Type B pancreatic cell (in vitro differentiated cells): ENCODE measurements around the gene CCDC51. TPM values are rescaled to one million over a fixed set of nuclear protein-coding genes. Genes with fewer than 3 reads are reported as not detected.

ENCODE experiments used
- DNase-seq: peaks from one replicate; pipeline ENCODE4 v3.0.0; 2021; ENCODE audit warnings: mixed read lengths; ENCODE audit not compliant: unreplicated experiment; ENCODE audit errors: extremely low spot score
- H3K27ac Mint-ChIP-seq: 2 replicates; pipeline ENCODE4 v1.8.0; 2021; ENCODE audit warnings: mild to moderate bottlenecking, mixed read lengths
- H3K27me3 Mint-ChIP-seq: 2 replicates; pipeline ENCODE4 v1.8.0; 2021; ENCODE audit warnings: mixed read lengths
- H3K36me3 Mint-ChIP-seq: 2 replicates; pipeline ENCODE4 v1.8.0; 2021; ENCODE audit warnings: mixed read lengths
- H3K4me1 Mint-ChIP-seq: one replicate; pipeline ENCODE4 v1.8.0; 2021; ENCODE audit warnings: mixed read lengths; ENCODE audit not compliant: unreplicated experiment
- H3K4me3 Mint-ChIP-seq: 2 replicates; pipeline ENCODE4 v1.8.0; 2021; ENCODE audit warnings: mild to moderate bottlenecking, mixed read lengths
- H3K9me3 Mint-ChIP-seq: 2 replicates; pipeline ENCODE4 v1.8.0; 2021; ENCODE audit warnings: mixed read lengths
- total RNA-seq: library from RNA; stranded (reverse); gene quantifications from 2 replicates; pipeline ENCODE4 v1.2.1, GENCODE V29; 2021; ENCODE audit warnings: low replicate concordance
- TF ChIP-seq, protein P1 (sequence below): fragments of 200-600 bp; sonication (generic); conservative IDR thresholded peaks from 2 replicates; pipeline ENCODE4 v1.5.0; 2021; ENCODE audit warnings: antibody characterized with exemption, mild to moderate bottlenecking

The CCDC51 gene
- total RNA-seq, 1 donor from 2014 or later, result 15.0 TPM

DNA sequence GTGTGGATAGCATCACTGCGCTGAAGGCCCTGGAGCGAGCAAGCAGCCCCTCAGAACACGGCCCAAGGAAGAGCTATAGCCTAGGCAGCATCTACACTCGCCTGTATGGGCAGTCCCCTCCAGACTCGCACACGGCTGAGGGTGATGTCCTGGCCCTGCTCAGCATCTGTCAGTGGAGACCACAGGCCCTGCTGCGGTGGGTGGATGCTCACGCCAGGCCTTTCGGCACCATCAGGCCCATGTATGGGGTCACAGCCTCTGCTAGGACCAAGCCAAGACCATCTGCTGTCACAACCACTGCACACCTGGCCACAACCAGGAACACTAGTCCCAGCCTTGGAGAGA lies 27.2 kb upstream of the CCDC51 start:
- no peaks in the 10 kb centered on the region for H3K9me3 Mint-ChIP-seq
- peaks cover 5% of the 10 kb centered on the region for H3K36me3 Mint-ChIP-seq
- no peaks in the 10 kb centered on the region for H3K27me3 Mint-ChIP-seq
- H3K27ac Mint-ChIP-seq, result peak overlapping the region; percentile 100
- H3K4me3 Mint-ChIP-seq, result peak overlapping the region; percentile 58
- TF ChIP-seq, protein P1, sequence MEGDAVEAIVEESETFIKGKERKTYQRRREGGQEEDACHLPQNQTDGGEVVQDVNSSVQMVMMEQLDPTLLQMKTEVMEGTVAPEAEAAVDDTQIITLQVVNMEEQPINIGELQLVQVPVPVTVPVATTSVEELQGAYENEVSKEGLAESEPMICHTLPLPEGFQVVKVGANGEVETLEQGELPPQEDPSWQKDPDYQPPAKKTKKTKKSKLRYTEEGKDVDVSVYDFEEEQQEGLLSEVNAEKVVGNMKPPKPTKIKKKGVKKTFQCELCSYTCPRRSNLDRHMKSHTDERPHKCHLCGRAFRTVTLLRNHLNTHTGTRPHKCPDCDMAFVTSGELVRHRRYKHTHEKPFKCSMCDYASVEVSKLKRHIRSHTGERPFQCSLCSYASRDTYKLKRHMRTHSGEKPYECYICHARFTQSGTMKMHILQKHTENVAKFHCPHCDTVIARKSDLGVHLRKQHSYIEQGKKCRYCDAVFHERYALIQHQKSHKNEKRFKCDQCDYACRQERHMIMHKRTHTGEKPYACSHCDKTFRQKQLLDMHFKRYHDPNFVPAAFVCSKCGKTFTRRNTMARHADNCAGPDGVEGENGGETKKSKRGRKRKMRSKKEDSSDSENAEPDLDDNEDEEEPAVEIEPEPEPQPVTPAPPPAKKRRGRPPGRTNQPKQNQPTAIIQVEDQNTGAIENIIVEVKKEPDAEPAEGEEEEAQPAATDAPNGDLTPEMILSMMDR, result no peak
- peaks cover 18% of the 10 kb centered on the region for H3K4me1 Mint-ChIP-seq
- no peak for DNase-seq

DNA sequence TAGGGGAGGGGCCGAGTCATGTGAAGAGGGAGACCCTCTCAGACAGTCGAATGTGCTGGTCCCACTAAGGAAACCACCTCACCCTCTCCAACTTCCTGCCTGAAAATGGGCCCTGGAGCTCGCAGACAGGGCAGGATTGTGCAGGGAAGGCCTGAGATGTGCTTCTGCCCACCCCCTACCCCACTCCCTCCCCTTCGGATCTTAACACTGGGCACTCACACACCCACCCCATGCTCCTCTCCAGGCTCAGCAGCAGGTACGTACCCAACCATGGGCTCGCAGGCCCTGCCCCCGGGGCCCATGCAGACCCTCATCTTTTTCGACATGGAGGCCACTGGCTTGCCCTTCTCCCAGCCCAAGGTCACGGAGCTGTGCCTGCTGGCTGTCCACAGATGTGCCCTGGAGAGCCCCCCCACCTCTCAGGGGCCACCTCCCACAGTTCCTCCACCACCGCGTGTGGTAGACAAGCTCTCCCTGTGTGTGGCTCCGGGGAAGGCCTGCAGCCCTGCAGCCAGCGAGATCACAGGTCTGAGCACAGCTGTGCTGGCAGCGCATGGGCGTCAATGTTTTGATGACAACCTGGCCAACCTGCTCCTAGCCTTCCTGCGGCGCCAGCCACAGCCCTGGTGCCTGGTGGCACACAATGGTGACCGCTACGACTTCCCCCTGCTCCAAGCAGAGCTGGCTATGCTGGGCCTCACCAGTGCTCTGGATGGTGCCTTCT lies 26.6 kb upstream of the CCDC51 start:
- peak overlapping the region; percentile 100 for H3K27ac Mint-ChIP-seq
- DNase-seq, result no peak
- H3K9me3 Mint-ChIP-seq, result no peaks in the 10 kb centered on the region
- TF ChIP-seq, protein P1, result no peak
- H3K4me3 Mint-ChIP-seq, result peak overlapping the region; percentile 83
- peaks cover 5% of the 10 kb centered on the region for H3K36me3 Mint-ChIP-seq
- peaks cover 18% of the 10 kb centered on the region for H3K4me1 Mint-ChIP-seq
- H3K27me3 Mint-ChIP-seq, result no peaks in the 10 kb centered on the region

DNA sequence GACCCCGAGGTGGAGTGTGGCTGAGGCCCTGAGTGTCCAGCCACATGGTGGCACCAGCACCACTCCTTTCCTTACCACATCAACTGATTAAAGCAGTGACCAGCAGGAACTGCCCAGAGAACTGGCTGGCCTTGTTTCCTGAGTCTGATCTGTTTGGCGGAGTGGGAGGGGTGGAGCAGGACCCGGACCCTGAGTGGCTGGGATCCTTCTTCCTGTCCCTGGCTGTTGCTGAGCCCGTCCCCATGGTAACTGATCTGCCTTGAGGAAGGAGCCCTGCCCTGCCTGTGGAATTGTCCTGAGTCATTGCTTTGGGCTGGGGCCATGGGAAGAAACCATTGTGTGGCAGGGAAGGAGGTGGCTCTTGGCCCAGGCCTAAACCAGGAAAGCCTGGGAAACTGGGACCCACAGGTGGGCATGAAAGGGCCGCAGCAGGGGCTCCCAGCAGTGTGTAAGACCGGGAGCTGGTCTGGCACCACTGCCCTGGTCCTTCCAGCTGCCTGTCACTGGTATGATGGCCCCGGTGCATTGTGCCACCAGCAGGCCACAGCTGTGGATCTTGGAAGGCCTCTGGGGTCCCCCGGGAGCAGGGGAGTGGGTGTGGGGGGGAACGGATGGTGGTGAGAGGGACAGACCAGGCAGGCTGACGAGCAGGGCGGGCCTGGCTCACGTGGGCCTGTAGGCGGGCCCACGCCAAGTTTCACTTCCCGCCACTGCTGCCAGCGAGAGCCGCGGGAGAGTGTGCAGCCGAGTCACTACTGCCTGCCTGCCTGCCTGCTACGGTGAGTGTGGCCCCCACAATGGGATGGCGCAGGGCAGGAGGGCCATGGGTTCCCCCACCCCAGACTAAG lies 25.8 kb upstream of the CCDC51 start:
- peak overlapping the region; percentile 100 for H3K27ac Mint-ChIP-seq
- peaks cover 18% of the 10 kb centered on the region for H3K4me1 Mint-ChIP-seq

DNA sequence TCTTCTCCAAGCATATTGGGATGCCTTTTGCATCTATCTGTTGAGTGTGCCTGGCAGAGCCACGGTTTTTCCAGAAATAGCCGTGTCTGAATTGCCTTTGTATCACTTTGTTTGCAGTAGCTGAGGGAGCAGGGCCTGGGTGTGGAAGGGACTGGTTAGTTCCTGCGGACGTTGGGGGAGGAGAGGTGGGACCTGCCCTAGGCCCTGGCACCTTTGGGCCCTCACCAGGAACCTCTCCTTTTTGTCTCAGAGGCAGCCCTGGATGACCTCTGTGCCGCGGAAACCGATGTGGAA lies 25.3 kb upstream of the CCDC51 start:
- TF ChIP-seq, protein P1, result no peak
- Mint-ChIP-seq H3K36me3 (peaks cover 5% of the 10 kb centered on the region), H3K9me3 (no peaks in the 10 kb centered on the region), H3K27ac (peak overlapping the region; percentile 100), H3K4me1 (peaks cover 17% of the 10 kb centered on the region), H3K4me3 (peak overlapping the region; percentile 83), H3K27me3 (no peaks in the 10 kb centered on the region)
- DNase-seq, result no peak

More for the DNA sequence above, 25.8 kb upstream of the CCDC51 start:
- H3K4me3 Mint-ChIP-seq, result peak overlapping the region; percentile 83
- no peaks in the 10 kb centered on the region for H3K9me3 Mint-ChIP-seq
- TF ChIP-seq, protein P1, result peak; percentile 79
- H3K36me3 Mint-ChIP-seq, result peaks cover 5% of the 10 kb centered on the region
- H3K27me3 Mint-ChIP-seq, result no peaks in the 10 kb centered on the region
- peak; percentile 89 for DNase-seq

DNA sequence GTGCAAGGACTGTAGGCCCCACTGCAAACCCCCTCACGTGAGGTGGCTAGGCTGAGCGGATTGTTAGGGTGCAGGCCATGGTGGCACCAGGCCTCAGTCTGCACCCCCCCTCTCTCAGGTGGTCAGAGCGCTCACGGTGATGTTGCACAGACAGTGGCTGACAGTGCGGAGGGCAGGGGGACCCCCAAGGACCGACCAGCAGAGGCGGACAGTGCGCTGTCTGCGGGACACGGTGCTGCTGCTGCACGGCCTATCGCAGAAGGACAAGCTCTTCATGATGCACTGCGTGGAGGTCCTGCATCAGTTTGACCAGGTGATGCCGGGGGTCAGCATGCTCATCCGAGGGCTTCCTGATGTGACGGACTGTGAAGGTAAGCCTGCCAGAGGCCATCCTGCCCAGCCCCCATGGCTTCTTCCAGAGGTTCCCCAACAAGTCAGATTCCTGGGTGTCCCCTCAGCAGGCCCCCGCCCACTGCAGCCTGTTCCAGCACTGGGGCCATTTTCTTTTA lies 24.8 kb upstream of the CCDC51 start:
- no peak overlapping the region for H3K4me3 Mint-ChIP-seq

More for the DNA sequence above, 24.8 kb upstream of the CCDC51 start:
- Mint-ChIP-seq H3K27ac (peak overlapping the region; percentile 100), H3K27me3 (no peaks in the 10 kb centered on the region), H3K9me3 (no peaks in the 10 kb centered on the region), H3K4me1 (peaks cover 13% of the 10 kb centered on the region), H3K36me3 (peaks cover 5% of the 10 kb centered on the region)
- DNase-seq, result no peak
- TF ChIP-seq, protein P1, result no peak
